ENCODE results near the gene RAVER2.

DNA sequence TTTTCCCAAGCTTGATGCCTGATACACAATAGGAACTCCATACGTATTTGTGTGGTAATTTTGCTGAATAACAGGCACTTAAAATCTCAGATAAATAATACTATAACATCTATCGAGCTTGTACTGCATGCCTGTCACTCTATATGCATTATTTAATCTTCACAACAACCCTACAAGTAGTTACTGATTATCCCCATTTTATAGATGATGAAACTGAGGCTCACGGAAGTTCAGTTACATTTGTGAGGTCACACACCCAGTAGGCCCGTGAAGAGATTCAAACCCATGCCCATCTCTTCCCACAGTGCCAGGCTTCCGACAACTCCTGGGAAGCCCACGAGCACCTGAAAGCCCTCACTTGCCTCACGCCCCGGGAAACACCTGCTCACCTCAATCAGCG is 98.8 kb downstream of the RAVER2 start:
- TF ChIP-seq CTCF (optimal IDR thresholded peaks at IDR 0.05 in 1 of 3, IDR thresholded peaks at IDR 0.05 in 1 of 3, conservative IDR thresholded peaks at IDR 0.05 in 1 of 3; ENCODE audit: extremely low read depth in 1 of 3, insufficient read depth in 2 of 3, low read length in 3 of 3) (no peak), EZH2 (IDR thresholded peaks at IDR 0.05; ENCODE audit: low read length) (no peak)

Measured in keratinocyte (primary cell).